B cell (primary cell): ENCODE data around the gene ARHGAP15. TPM values are rescaled to one million over a fixed set of nuclear protein-coding genes. Genes with fewer than 3 reads are reported as not detected.

Source experiments
- ATAC-seq: fragments of 200-7000 bp; cut with Tn5 transposase; one replicate; pipeline ENCODE4 v1.10.0; 2021; ENCODE audit warnings: low read depth, mild to moderate bottlenecking, moderate number of reproducible peaks, moderate library complexity
- CTCF ChIA-PET: fragments of 350-600 bp; sonication (Branson Sonifier 250); formaldehyde crosslinking; loops from one replicate; lab custom pipeline; 2021; ENCODE audit warnings: antibody characterized with exemption, inconsistent platforms; lab: Charles Lee
- POLR2A ChIA-PET: fragments of 350-600 bp; sonication (Branson Sonifier 250); formaldehyde crosslinking; loops from one replicate; lab custom pipeline; 2021; ENCODE audit warnings: antibody characterized with exemption; lab: Charles Lee
- DNase-seq: peaks from one replicate; pipeline ENCODE4 v3.0.0; 2013
- H2AFZ ChIP-seq: 2 replicates; pipeline ENCODE4 v1.6.1; 2012; ENCODE audit warnings: mild to moderate bottlenecking, low read depth, low read length; ENCODE audit not compliant: insufficient read depth, poor library complexity, severe bottlenecking
- H3K27ac ChIP-seq, 2 donors: 1 replicate in 1 of 2; 2 replicates in 1 of 2; pipeline ENCODE4 v1.5.1; 2012 to 2013; ENCODE audit warnings: low read length in 2 of 2, mild to moderate bottlenecking in 2 of 2, moderate library complexity in 1 of 2
- H3K27me3 ChIP-seq, 4 experiments: fragments of 200-600 bp in 1 of 4; sonication (generic) in 1 of 4; replicated peaks in 1 of 4; 1 replicate in 2 of 4; 2 replicates in 2 of 4; pipeline versions ENCODE4 v1.6.1 to v1.7.0; 2013 to 2016; ENCODE audit warnings: low read length in 3 of 4, mild to moderate bottlenecking in 2 of 4, mixed read lengths in 1 of 4, moderate library complexity in 1 of 4; ENCODE audit not compliant: insufficient read depth in 4 of 4, control insufficient read depth in 3 of 4; ENCODE audit errors: control extremely low read depth in 1 of 4
- H3K36me3 ChIP-seq, 2 experiments: replicated peaks in 1 of 2; 1 replicate in 1 of 2; 2 replicates in 1 of 2; pipeline versions ENCODE4 v1.6.1 to v1.7.1; 2013; ENCODE audit warnings: low read length in 1 of 2; ENCODE audit not compliant: insufficient read depth in 2 of 2, control insufficient read depth in 1 of 2; ENCODE audit errors: control extremely low read depth in 1 of 2, extremely low read depth in 1 of 2
- H3K4me1 ChIP-seq, 2 donors: fragments of 200-600 bp in 1 of 2; sonication (generic) in 1 of 2; 1 replicate in 1 of 2; 2 replicates in 1 of 2; pipeline versions ENCODE4 v1.5.1 to v1.6.1; 2013 to 2017; ENCODE audit warnings: low read length in 2 of 2; ENCODE audit not compliant: control insufficient read depth in 2 of 2, insufficient read depth in 2 of 2
- H3K4me2 ChIP-seq: replicated peaks from 2 replicates; pipeline ENCODE3; 2012; ENCODE audit warnings: mild to moderate bottlenecking, low read depth, low read length; ENCODE audit not compliant: poor library complexity, severe bottlenecking
- H3K4me3 ChIP-seq, 5 experiments: fragments of 200-600 bp in 1 of 5; sonication (generic) in 1 of 5; 1 replicate in 3 of 5; 2 replicates in 2 of 5; pipeline versions ENCODE4 v1.5.1 to v1.7.0; 2011 to 2016; ENCODE audit warnings: low read length in 4 of 5, mild to moderate bottlenecking in 4 of 5, low read depth in 2 of 5, control low read depth in 1 of 5, moderate library complexity in 1 of 5; ENCODE audit not compliant: insufficient read depth in 1 of 5; ENCODE audit errors: control extremely low read depth in 1 of 5, extremely low read depth in 1 of 5
- H3K79me2 ChIP-seq: fragments of 200-600 bp; sonication (generic); one replicate; pipeline ENCODE4 v1.6.0; 2016; ENCODE audit warnings: low read length; ENCODE audit not compliant: control insufficient read depth, insufficient read depth
- H3K9ac ChIP-seq: fragments of 200-600 bp; sonication (generic); 2 replicates; pipeline ENCODE4 v1.6.1; 2017; ENCODE audit warnings: mild to moderate bottlenecking, low read length, moderate library complexity
- H3K9me3 ChIP-seq, 3 donors: one replicate each; pipeline versions ENCODE4 v1.6.1 to v1.7.1; 2013; ENCODE audit warnings: low read length in 2 of 3; ENCODE audit not compliant: control insufficient read depth in 2 of 3, insufficient read depth in 1 of 3; ENCODE audit errors: control extremely low read depth in 1 of 3
- H4K20me1 ChIP-seq: 2 replicates; pipeline ENCODE4 v1.6.0; 2012; ENCODE audit warnings: mild to moderate bottlenecking, low read length; ENCODE audit not compliant: insufficient read depth, control insufficient read depth, poor library complexity, severe bottlenecking
- H3K27ac Mint-ChIP-seq: one replicate; pipeline ENCODE4 v1.8.0; 2021; ENCODE audit warnings: mixed read lengths
- H3K27me3 Mint-ChIP-seq: one replicate; pipeline ENCODE4 v1.8.0; 2021; ENCODE audit warnings: mixed read lengths
- H3K4me1 Mint-ChIP-seq: one replicate; pipeline ENCODE4 v1.8.0; 2021; ENCODE audit warnings: mixed read lengths
- H3K4me3 Mint-ChIP-seq: one replicate; pipeline ENCODE4 v1.8.0; 2021; ENCODE audit warnings: mixed read lengths
- H3K9me3 Mint-ChIP-seq: one replicate; pipeline ENCODE4 v1.8.0; 2022; ENCODE audit warnings: mixed read lengths; ENCODE audit not compliant: insufficient read depth
- EZH2 ChIP-seq: IDR thresholded peaks from 2 replicates; pipeline ENCODE4 v1.6.1; 2012; ENCODE audit warnings: borderline replicate concordance, low read depth, mild to moderate bottlenecking, moderate library complexity, low read length; ENCODE audit not compliant: insufficient read depth, poor library complexity, severe bottlenecking
- WGBS: methylation state at CpG from one replicate; pipeline ENCODE4 v1.1.5; 2013; ENCODE audit warnings: missing lambda C conversion rate; ENCODE audit not compliant: insufficient coverage; 5-methylcytosine and 5-hydroxymethylcytosine counted together
- intact Hi-C: fragments of 100-400 bp; cut with micrococcal nuclease; formaldehyde crosslinking; loops from one replicate; pipeline ENCODE4 v1.10.0; 2022
- polyA minus RNA-seq: library from RNA; depleted of rRNA, polyadenylated mRNA; stranded (reverse); fragments of >200 nt; gene quantifications from 2 replicates; pipeline ENCODE4 v1.2.3, GENCODE V29; 2012
- polyA plus RNA-seq: library from polyadenylated mRNA; depleted of rRNA; stranded (reverse); fragments of >200 nt; gene quantifications from 2 replicates; pipeline ENCODE4 v1.2.3, GENCODE V29; 2012
- total RNA-seq, 2 donors: library from RNA; stranded (reverse); fragments of 120-200 nt in 1 of 2; gene quantifications; 1 replicate in 1 of 2; 2 replicates in 1 of 2; pipeline versions ENCODE4 v1.2.3 to v1.2.4, GENCODE V29; 2013 to 2022
- TF ChIP-seq, protein P1 (sequence below): fragments of 200-600 bp; IDR thresholded peaks from one replicate; pipeline ENCODE4 v1.8.0; 2022; ENCODE audit warnings: antibody characterized with exemption, mild to moderate bottlenecking

Gene ARHGAP15
- total RNA-seq (187 and 198 TPM in 2 replicates), polyA plus RNA-seq (58.1 and 58.6 TPM in 2 replicates), polyA minus RNA-seq (132 and 161 TPM in 2 replicates)
- total RNA-seq (2013): 310 TPM

DNA sequence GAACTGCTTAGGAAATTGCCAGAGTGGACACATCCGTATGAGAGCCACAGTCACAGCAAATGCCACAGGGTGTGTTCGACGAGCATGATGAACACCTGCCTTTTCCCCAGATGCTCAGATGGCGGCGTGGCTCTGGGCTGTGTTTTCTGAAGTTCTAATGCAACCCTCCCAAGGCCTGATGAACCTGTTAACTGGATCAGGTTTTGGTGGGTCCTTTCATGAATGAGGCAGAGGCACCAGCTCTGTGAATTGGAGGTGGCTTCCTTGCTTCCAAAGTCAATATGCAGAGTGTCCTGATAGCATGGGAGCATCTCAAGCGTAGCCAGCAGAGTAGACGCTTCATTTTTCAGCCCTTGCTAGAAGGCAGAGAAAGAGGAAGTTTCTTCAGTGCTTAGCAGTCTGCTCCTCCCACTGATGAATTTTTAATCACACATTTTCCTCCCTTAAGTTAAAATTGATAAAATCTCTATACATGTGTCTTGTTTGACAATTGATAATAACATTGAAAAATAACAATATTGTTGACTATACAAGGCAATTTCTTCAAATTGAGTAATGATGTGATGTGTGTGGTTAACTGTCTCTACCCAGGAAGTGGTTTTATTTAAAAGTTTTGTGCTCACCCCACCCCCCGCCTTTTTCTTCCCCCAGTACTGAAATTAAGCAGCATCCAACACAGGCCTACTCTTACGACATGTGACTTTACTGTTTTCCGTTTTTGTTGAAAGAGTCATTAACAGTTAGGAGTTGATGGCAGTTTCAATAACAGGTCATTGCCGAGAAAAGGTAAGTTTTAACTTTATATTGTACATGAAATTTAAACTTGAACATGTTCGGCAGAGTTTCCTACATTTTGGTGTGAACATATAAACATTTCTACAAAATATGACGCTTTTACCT, at the start of gene ARHGAP15:
TSS of gene ARHGAP15 (plus strand) at position 739 of the 900 bp plus-strand sequence.
- no peaks in the 10 kb centered on the region for H3K27me3 Mint-ChIP-seq

More for the DNA sequence above, at the start of gene ARHGAP15:
- ChIA-PET POLR2A (interaction anchor here (0.6 to 3.3 kb wide), 4 partner anchors 12 to 30 kb away, joined by 3 to 23 read pairs (median 3); no protein-coding TSS in a partner anchor), CTCF (interaction anchor here (0.8 to 8.9 kb wide), 13 partner anchors 12 to 132 kb away, joined by 3 to 130 read pairs (median 3); no protein-coding TSS in a partner anchor)
- H4K20me1 ChIP-seq: no peaks in the 10 kb centered on the region
- peak within 1 kb of the TSS; percentile 92 for H3K27ac ChIP-seq
- intact Hi-C loops: loop anchor here (1.0 to 5.0 kb wide), 6 partner anchors 12 to 262 kb away; no protein-coding TSS in a partner anchor
- H3K4me3 Mint-ChIP-seq: peak within 1 kb of the TSS; percentile 78
- peak within 1 kb of the TSS; percentile 84 for H3K4me2 ChIP-seq
- H3K27me3 ChIP-seq: no peaks in the 10 kb centered on the region
- WGBS: 2% methylated on average over 5 of the region's 13 CpGs
- peaks cover 0 to 2% (median 0%) of the 10 kb centered on the region in 3 donors for H3K9me3 ChIP-seq
- peak within 1 kb of the TSS; percentile 86 for H3K9ac ChIP-seq
- ATAC-seq (peak; percentile 92), DNase-seq (peak; percentile 90)
- H3K9me3 Mint-ChIP-seq: no peaks in the 10 kb centered on the region
- peaks cover 52% of the 10 kb centered on the region for H3K4me1 Mint-ChIP-seq
- peak within 1 kb of the TSS; percentile 44 to 93 (median 57) for H3K4me3 ChIP-seq
- peaks cover 64% of the 10 kb centered on the region for H3K79me2 ChIP-seq
- peaks cover 46 to 51% of the 10 kb centered on the region in 2 donors for H3K4me1 ChIP-seq
- H3K27ac Mint-ChIP-seq: peak within 1 kb of the TSS; percentile 99
- peaks cover 2 to 5% of the 10 kb centered on the region in 2 experiments for H3K36me3 ChIP-seq
- TF ChIP-seq, protein P1, sequence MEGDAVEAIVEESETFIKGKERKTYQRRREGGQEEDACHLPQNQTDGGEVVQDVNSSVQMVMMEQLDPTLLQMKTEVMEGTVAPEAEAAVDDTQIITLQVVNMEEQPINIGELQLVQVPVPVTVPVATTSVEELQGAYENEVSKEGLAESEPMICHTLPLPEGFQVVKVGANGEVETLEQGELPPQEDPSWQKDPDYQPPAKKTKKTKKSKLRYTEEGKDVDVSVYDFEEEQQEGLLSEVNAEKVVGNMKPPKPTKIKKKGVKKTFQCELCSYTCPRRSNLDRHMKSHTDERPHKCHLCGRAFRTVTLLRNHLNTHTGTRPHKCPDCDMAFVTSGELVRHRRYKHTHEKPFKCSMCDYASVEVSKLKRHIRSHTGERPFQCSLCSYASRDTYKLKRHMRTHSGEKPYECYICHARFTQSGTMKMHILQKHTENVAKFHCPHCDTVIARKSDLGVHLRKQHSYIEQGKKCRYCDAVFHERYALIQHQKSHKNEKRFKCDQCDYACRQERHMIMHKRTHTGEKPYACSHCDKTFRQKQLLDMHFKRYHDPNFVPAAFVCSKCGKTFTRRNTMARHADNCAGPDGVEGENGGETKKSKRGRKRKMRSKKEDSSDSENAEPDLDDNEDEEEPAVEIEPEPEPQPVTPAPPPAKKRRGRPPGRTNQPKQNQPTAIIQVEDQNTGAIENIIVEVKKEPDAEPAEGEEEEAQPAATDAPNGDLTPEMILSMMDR: no peak
- no peak for TF ChIP-seq EZH2
- peak within 1 kb of the TSS; percentile 86 for H2AFZ ChIP-seq
